Measurements from ENCODE around the gene TAF11L2.
"Not testable (repeated sequence)": the region's sequence is repeated elsewhere in the genome, so short reads cannot be mapped to it uniquely, and the experiment has no call there.

GRCh38 chr5:17491257-17491656, 6.8 kb upstream of the TAF11L2 start:
- TF ChIP-seq CTCF, POLR2A (IDR thresholded peaks at IDR 0.05): not testable (repeated sequence)

Measured in right lobe of liver (tissue), 4 donors.